ENCODE measurements around the gene FAM114A1.
"Not testable (repeated sequence)": the region's sequence is repeated elsewhere in the genome, so short reads cannot be mapped to it uniquely, and the experiment has no call there.

The FAM114A1 gene

DNA sequence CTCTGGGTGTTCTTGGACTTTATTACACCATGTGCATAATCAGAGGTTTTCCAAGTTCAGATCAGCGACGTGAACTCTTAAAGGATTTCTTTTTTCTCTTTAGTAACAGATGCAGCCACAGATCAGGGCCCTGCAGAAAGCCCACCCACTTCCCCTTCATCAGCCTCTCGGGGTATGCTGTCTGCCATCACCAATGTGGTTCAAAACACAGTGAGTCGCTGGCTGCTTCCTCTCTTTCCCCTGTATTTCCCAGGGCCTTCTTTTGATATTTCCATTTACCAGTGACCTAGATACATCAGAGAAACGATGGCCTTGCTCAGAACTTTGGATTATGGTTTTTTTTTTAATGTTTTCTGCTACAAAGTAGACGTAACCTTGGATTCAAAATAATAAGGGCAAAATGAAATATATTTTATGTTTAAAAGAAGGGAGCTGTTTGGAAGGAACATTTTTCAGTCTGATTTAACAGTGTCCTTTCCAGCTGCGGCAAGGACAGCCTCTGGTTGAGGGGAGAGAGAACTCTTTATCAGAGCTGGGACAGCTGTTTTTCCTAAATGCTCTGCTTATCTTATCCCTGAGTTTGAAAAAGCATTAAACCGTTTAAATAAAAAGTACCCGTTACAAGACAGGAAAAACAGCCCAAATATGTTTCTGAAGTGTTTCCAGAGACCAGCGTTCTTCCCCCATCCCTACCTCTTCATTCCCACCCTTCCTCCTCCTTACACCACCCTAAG lies 38.2 kb downstream of the FAM114A1 start:
- DNase-seq = no peak

DNA sequence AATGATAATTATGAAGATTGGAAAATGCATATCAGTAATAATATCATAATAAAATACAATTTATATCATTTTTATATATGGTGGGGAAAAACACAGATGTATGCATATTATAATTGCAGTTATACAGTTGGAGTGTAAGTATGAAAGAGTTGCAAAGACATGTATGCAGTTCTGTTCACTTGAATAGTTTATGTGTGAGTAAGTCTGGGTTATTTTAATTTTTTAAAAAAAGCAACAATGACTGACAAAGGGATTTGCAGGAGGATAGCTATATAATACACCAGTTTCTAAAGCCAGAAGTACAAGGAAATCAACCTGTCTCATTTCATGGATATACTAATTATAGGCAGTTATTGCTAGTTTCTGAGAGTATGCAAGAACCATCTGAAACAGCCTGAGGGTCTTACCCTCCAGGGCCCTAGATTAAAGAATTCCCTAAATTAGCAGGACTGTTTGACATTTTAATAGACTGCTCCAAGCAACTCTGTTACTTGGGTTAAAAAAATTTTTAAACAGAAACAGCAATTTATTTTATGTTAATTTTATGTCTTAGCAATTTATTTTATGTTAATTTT lies 40.2 kb downstream of the FAM114A1 start:
- DNase-seq = no peak

DNA sequence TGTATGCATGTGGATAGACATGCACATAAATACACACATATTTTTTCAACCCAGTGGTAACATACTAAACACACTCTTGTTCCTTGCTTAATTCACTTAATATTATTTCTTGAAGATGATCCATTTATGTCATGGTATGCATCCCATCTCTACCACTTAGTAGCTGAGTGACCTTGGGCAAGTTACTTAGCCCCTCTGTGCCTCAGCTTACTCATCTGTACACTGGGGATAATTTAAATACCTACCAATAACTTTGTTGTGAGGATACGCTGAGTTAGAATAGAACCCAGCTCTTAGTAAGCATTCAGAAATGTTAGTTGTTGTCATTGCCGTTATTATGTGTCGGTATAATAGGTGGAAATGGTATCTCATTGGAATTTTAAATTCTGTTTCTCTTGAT lies 41.4 kb downstream of the FAM114A1 start:
- no peak for DNase-seq

DNA sequence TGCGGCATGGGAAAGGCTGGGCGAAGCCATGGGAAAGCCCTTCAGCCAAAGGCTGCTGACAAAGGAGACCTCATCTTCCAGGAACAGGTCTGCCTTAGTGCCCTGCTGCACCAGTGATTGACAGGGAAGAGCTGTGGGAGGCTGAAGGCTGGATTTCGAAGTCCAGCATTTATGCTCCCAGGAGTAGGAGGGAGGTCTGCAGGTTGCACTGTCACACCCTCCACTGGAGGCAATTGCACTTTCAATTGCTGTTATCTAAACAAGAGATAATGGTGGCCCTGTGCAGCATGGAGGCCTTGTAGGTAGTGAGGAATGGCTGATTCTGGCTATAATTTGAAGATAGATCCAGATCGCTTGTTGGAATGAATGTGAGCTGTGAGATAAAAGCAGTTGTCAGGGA lies 43.7 kb downstream of the FAM114A1 start:
- DNase-seq = no peak

DNA sequence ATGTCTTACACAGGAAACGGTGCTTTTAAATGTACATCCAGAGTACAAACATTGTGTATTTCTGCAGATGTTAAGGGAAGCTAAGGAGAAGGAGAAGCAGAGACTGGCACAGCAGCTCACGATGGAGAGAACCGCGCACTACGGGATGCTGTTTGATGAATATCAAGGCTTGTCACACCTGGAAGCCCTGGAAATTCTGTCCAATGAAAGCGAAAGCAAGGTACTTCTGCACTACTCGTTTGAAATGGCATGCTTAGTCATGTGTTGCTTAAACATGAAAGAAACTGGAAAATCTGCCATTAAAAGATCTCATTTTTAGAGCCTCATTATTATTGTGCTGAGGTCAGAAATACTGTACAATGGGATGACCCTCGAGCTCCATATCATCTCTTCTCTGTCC lies 47.2 kb downstream of the FAM114A1 start:
- no peak for DNase-seq

DNA sequence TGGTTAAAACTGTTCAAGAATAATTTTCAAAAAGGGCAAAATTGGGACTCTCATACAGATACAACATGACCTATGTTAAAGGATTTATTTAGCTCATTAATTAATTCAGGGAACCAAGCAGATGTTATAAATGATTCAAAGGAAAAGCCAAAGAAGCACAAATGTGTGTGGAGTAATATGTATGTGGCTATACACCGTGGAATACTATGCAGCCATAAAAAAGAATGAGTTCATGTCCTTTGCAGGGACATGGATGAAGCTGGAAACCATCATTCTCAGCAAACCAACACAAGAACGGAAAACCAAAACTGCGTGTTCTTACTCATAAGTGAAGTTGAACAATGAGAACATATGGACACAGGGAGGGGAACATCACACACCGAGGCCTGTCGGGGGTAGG lies 48.7 kb downstream of the FAM114A1 start:
- DNase-seq = not testable (repeated sequence)

DNA sequence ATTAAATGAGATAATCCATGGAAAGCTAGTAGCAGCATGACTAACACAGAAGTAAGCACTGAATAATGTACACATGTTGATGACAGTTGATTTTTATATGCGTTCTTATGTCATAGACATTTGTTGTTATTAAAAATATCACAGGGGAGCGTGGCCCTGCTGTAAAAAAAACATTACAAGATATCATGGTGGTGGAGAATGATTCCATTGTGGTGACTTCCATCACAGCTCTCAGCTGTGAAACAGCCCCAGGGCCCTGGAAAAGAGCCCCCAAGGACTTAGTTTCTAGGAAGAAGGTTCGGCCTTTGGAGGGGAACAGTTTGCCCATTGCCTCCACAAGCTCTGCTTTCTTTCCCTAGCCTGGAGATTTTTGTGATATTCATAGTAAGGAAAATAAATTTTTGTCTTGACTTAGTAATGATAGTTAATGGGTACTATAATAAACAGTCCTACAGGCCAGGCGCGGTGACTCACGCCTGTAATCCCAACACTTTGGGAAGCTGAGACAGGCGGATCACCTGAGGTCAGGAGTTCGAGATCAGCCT lies 49.9 kb downstream of the FAM114A1 start:
- DNase-seq = peak; percentile 58

DNA sequence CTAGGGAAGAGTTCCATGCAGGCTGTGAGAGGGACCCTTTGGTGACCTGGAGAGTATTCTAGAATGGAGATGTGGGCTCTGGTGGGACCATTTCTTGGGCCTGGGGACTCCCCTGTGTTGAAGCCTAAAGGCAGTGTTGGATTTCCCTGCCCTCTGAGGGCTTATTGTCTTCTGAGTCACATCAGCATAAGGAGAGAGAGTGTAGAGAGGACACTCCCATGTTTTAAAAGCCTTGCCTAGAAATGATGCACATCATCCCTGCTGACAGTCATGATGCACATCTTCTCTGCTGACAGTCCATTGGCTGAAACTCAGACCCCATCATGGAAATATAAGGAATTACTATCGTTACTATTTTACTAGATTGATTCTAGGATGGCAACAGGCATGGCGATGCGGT lies 51.9 kb downstream of the FAM114A1 start:
- DNase-seq = no peak

DNA sequence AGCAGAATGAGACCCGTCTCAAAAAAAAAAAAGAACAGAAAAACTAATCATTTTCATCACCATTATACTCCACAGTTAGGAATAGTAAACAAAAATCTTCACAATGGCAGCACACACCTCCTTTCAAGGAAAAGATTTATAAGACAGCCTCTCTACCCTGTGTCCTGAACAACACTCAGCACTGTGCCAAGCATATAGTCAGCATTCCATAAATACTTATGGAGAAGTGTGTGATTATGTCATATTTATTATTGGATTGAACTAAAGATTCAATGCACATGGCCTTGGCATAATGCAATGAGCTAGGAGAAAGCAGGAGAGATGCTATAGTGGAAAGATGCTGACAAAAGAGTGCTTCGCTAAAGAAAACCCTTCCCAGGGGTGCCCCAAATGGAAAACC lies 52.6 kb downstream of the FAM114A1 start:
- DNase-seq = peak; percentile 25

DNA sequence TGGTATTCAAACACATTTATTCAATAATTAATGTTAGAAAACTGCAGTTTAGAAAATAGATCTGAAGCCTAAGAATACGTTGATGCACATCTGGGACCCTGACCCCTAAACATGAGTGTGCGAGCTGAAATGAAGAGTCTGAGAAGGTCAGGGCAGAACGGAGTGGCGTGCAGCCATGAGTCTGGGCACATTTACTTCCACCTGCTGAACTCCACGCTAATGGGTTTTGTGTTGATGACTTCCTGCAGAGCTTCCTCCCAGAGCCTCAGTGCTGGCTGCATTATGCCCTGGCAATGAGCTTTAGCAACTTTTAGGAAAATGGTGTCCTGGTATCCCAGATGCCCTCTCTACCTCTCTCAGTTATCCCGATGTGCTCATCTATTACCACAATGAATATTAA lies 53.1 kb downstream of the FAM114A1 start:
- no peak for DNase-seq

DNA sequence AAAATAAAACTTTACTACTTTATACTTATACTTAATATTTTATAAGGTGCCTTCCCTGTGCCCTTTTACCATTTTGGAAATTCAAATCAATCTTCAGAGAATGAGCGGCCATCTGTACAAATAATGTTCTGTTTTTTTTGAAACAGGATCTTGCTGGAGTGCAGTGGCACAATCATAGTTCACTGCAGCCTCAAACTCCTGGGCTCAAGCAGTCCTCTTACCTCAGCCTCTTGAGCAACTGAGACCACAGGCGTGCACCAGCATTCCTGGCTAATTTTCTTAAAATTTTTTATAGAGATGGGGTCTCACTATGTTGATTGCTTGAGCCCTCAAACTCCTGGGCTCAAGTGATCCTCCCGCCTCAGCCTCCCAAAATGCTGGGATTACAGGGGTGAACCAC lies 53.5 kb downstream of the FAM114A1 start:
- no peak for DNase-seq

DNA sequence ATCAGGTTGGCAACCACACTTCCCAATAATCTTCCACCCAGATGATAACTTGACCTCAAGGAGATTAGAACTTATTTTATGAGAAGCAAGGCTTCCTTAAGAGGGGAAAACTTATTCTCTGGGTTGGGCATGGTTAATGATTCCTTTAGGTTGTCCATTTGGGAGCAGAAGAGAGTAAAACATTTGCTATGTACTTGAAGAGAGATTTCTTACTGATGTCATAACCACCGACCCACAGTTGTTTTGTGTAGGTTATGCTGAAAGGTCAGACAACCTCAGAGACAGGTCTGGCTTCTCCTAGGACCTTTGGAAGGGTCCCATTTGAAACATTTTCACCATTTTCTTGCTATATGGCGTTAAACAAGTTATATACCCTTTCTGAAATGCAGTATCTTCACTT lies 56.1 kb downstream of the FAM114A1 start:
- DNase-seq = no peak

DNA sequence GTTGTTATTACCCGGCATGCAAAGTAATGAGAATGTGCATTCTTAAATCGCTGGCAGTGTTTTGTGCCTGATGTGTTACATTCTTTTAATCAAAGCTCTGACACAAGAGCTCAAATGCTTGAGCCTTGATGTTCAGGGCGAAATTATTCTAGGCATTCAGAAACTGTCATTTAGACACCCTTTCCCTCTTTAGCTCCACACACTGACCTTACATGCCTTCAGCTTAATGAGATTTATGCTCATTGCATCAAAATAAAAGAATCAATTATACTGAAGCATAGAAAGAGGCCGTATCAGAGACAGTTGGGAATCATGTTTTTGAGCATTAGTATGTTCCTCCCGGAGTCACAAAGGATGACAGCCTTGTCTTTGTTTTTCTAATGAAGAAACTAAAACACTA lies 56.7 kb downstream of the FAM114A1 start:
- no peak for DNase-seq

DNA sequence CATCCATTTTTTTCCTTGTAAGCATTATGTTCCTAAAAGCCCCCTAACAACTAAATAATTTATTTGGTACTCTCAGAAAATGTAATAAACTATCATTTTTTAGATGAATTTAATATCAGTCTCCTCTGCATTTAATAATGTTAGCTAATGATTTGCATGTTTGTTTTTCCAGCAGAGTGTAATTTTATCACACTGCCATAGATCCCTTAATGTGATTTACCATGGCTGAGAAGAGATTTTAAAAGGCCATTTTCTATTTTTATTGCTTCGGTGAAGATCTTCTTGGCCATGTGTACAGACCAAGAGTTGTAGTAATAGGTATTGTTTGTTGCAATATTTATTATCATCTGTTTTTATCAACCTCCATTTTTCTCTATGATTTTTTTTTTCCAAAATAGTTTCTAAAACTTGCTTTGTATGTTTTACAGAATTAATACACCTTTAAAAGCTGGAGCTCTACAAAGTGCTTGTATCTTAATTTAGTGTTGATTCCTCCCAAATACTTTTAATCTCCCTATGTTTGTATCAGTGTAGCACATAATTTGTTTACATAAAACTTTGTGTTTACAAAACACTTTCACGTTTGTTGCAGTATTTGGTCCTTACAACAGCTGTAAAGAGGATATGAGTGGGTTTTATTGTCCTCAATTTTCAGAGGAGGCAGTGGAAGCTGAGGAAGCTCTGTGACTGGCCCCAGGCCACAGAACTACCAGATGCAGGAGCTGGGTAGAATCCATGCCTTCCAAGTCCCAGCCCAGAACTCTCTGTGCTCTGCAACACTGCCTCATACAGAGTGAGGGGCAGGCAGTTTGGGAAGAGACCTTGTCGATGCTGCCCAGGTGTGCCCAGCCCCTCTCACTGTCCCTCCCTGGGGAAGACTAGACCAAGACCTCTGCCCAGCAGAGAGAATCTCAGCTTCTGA lies 58.1 kb downstream of the FAM114A1 start:
- no peak for DNase-seq

DNA sequence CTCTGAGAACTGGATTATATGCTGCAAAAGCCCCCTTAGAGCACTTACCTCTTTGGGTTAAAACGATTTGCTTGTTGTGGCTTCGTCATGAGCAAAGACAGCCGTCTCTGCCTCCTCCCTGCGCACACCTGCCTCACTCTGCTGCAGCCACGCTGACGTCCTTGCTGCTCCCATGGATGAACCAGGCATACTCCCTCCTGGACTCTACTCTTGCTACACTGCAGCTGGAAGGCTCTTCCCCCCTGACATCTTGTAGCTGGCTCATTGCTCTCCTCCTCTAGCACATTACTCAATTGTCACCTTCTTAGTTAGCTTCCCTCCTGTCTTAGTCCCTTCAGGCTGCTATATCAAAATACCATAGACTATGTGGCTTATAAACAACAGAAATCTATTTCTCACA lies 59.3 kb downstream of the FAM114A1 start:
- DNase-seq = no peak

DNA sequence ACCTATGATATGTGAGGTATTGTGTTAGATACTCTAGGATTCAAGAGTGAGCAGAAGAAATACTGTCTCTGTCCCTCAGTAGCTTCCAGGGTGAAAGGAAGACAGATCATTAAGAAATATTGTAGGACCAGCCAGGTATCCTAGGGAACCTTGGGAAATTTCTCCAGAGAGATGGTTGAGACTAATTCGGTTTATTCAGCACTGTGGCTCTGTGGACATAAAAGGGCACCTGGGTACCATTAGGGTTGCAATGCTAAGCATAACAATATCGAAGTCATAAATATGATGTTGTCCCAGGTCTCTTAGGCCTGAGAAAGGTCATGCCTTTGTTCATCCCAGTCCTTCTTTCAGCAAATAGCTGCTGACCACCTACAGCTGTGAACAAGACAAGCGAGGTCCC lies 61.0 kb downstream of the FAM114A1 start:
- DNase-seq = no peak

DNA sequence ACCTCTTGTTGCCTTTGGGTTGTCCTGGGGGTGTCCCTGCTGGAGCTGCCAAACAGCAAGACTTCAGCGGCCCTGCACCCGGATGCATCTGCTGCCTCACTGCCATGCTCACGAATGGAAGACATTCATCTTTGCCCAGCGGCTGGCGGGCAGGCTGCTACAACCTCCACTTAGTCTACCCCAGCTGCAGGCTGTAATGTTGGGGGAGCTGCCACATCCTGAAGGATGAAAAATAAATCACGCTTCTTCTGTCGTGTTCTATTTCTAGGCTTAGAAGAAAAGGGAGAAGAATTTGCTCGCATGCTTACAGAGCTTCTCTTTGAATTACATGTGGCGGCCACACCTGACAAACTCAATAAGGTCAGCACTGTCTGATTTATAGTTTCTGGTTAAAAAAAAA lies 61.4 kb downstream of the FAM114A1 start:
- DNase-seq = no peak

DNA sequence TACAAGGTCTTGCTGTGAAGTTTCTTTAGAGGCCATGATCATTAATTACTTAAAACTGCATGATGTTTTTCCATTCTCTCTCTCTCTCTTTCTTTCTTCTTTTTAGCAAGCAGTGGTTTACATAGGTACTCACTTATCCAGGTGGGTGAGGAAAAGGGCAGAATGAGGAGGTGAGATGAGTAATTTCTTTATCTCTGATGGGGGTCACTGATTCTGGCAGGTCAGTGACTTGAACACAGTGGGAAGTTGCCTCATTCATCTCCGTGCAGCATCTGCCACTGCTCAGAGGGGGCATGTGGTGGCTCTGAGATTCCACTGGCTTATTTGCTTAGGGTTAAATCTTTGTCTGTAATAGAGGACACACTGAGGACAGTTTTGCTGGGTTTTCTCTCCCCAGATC lies 62.6 kb downstream of the FAM114A1 start:
- no peak for DNase-seq

DNA sequence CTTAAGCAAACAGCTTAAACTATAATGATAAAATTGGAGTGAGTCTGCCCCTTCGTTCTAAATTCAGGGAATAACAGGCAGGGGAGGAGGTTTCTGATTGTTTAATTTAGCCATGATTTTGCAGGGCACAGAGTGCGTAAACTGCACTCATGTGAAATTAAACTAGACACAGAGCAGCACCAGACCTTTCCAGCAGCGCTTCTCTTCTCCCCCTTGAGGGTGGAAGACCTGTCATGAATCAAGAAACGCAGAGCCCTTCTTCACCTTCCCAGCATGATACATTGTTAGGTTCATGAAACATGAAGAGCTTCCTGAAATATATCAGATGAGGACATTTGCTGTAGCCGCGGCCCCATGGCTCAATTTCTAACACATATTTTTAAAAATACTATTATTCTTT lies 63.1 kb downstream of the FAM114A1 start:
- no peak for DNase-seq

DNA sequence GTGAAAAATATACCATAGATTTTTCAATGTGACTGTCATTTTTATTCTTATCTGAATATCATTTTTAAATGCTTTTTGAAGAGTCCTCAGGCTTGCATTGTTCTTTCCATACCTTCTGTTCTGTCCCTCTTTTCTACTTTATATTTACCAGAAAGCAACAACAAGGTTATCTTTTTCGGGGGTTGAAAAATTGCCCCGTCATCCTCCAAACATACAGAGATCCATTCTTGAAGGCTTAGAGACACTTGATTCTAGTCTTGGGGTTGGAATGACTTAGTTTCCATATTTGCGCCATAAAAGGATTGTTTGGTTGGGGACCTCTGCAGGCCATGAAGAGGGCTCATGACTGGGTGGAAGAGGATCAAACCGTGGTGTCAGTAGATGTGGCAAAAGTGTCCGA lies 63.5 kb downstream of the FAM114A1 start:
- no peak for DNase-seq

DNA sequence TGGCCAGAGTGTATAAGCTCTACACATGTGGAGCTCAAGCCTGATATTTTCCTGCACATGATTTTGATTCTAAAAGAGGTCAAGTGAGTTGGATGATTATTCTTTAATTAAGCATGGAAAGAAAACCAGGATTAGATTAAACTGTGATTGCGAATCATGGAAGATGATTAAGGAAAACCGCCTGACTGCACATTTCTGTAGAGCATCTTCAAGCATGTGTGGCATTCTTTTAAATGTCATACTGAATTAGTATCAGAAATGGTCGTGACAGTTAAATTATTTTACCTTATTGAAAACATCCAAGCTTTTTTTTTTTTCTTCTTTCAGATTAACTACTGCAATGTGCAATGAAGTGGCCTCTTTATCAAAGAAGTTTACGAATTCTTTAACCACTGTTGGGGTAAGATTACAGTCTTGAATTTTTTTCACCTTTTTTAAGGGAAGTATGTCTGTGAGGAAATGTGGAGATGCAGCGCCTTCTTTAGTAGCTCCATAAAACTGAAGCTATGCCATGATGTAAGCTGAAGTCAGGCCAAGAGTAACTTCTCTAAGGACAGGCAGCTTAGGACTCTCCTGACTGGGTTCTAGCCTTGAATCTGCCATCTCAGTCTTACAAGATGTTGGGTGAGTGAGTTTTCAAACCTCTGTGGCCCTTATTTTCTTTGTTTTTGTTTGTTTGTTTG lies 67.9 kb downstream of the FAM114A1 start:
- no peak for DNase-seq

DNA sequence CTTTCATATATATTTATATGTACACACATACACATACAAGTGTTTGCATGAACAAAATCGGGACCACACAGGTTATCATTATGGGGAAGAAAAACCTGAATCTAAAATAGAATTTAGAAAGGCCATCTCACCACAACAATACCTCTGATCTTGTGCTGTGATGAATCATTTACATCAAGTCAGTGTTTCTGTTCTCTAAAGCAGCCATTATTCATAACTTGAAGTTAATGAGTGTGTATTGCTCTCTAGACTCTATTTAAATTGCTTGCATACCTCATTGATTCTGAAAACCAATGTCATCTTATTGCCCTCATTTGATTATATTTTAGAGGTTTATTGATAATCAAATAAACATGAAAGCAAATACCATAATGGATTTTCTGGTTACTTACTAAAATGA lies 71.6 kb downstream of the FAM114A1 start:
- DNase-seq = no peak

DNA sequence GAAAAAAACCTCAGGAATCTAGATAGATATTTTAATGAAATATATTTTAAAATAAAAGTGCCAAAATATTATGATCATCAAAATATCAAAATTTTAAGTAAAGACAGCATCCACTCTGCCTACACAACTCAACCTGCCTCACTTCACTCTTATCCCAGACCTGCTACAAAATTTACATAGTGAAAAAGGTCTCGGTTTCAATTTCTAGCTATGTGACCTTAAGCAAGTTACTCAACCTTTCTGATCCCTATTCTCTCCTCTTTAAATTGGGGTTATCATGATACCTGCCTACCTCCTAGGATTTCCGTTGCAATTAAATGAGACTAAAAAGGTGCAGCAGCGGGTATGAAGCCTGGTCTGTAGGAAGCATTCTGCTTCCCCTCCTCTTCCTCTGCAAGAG lies 72.9 kb downstream of the FAM114A1 start:
- no peak for DNase-seq

Measured in EL (cell line).